ENCODE data around the gene ATL3. TPM values are rescaled to one million over a fixed set of nuclear protein-coding genes. Genes with fewer than 3 reads are reported as not detected.

The ATL3 gene
- total RNA-seq, 1 experiment from 2014 or later, result 24.0 TPM

- no peak overlapping the region for H3K4me2 ChIP-seq (ENCODE audit: insufficient read depth, insufficient read length, low read length)
- no peak overlapping the region for H3K23ac ChIP-seq (ENCODE audit: insufficient read length, low read depth, low read length)
- peaks cover 15 to 16% of the 10 kb centered on the region in 2 experiments for H3K9me3 Mint-ChIP-seq
- no peak overlapping the region for H2AK5ac ChIP-seq (ENCODE audit: insufficient read length, low read length)
- H3K4me1 ChIP-seq (ENCODE audit: insufficient read depth, low read length), result no peaks in the 10 kb centered on the region; the same call in 1 of the 2 replicates
- no peaks in the 10 kb centered on the region for H3K79me1 ChIP-seq (ENCODE audit: insufficient read depth, low read depth, low read length, poor library complexity, severe bottlenecking)
- H2BK120ac ChIP-seq (ENCODE audit: low read depth, low read length, poor library complexity, severe bottlenecking), result no peak overlapping the region
- H3K4ac ChIP-seq (ENCODE audit: low read depth, low read length), result no peak overlapping the region
- no peak for DNase-seq
- no peaks in the 10 kb centered on the region for H4K20me1 ChIP-seq (ENCODE audit: control insufficient read depth, insufficient read depth, insufficient read length)
- no peak overlapping the region for H3K9ac ChIP-seq (ENCODE audit: extremely low read depth, insufficient read length, low read length)
- no peak overlapping the region for H2BK15ac ChIP-seq (ENCODE audit: low read depth, low read length)
- H3K4me1 Mint-ChIP-seq, result peaks cover 2 to 21% of the 10 kb centered on the region in 2 experiments
- no peak overlapping the region for H3T11ph ChIP-seq (ENCODE audit: low read length)
- H4K5ac ChIP-seq (ENCODE audit: insufficient read length, low read depth, low read length), result no peak overlapping the region
- H2AFZ ChIP-seq (ENCODE audit: low read length), result no peak overlapping the region
- no peak overlapping the region for H2BK20ac ChIP-seq (ENCODE audit: low read depth, low read length, poor library complexity, severe bottlenecking)
- no peak overlapping the region for H2BK5ac ChIP-seq (ENCODE audit: insufficient read length, low read length)
- peak overlapping the region in 1 of 3 experiments; percentile 57; a peak in 1 of 7 replicates for H3K27ac Mint-ChIP-seq
- no peaks in the 10 kb centered on the region; the same call in 1 of the 2 replicates for H3K27me3 Mint-ChIP-seq (ENCODE audit: low read depth)
- TF ChIP-seq CTCF (conservative IDR thresholded peaks at IDR 0.05), result no peak
- H3K14ac ChIP-seq (ENCODE audit: insufficient read depth, low read length), result no peak overlapping the region
- H3K9me3 ChIP-seq (ENCODE audit: control insufficient read depth, low read depth, low read length), result peaks cover 15% of the 10 kb centered on the region
- no CpG with 5 or more reads among the region's 6 CpGs for WGBS (ENCODE audit: extremely low coverage, insufficient read length, low lambda C conversion rate)
- H3K79me2 ChIP-seq (ENCODE audit: insufficient read depth, low read length), result no peaks in the 10 kb centered on the region
- H4K91ac ChIP-seq (ENCODE audit: insufficient read length, low read depth, low read length), result no peak overlapping the region
- H3K27ac ChIP-seq (ENCODE audit: insufficient read length, low read depth, low read length), result no peak overlapping the region
- H3K4me3 Mint-ChIP-seq, result no peak overlapping the region
- no peaks in the 10 kb centered on the region for H3K23me2 ChIP-seq (ENCODE audit: insufficient read length, low read depth, low read length, poor library complexity, severe bottlenecking)
- no peak overlapping the region for H4K8ac ChIP-seq (replicated peaks; ENCODE audit: insufficient read length, low read depth, low read length)
- H3K18ac ChIP-seq (ENCODE audit: insufficient read length, low read depth, low read length), result no peak overlapping the region
- H3K36me3 Mint-ChIP-seq (ENCODE audit: insufficient read depth in 1 of 3, low read depth in 3 of 3), result peaks cover 27 to 94% (median 89%) of the 10 kb centered on the region in 3 experiments
- no peak overlapping the region for H2BK12ac ChIP-seq (ENCODE audit: insufficient read length, low read depth, low read length)
- no peaks in the 10 kb centered on the region for H3K27me3 ChIP-seq (ENCODE audit: insufficient read depth, low read length)
- no peak overlapping the region for H3K56ac ChIP-seq (ENCODE audit: insufficient read length, low read depth, low read length)
Measured at GRCh38 chr11:63586451-63587166, 84.6 kb downstream of the ATL3 start.

Measured in H9 (cell line).